ENCODE results near the gene P2RY8. TPM values are rescaled to one million over a fixed set of nuclear protein-coding genes. Genes with fewer than 3 reads are reported as not detected.

P2RY8 gene
- total RNA-seq, 2 donors from 2014 or later: 0.93 to 1.3 TPM

DNA sequence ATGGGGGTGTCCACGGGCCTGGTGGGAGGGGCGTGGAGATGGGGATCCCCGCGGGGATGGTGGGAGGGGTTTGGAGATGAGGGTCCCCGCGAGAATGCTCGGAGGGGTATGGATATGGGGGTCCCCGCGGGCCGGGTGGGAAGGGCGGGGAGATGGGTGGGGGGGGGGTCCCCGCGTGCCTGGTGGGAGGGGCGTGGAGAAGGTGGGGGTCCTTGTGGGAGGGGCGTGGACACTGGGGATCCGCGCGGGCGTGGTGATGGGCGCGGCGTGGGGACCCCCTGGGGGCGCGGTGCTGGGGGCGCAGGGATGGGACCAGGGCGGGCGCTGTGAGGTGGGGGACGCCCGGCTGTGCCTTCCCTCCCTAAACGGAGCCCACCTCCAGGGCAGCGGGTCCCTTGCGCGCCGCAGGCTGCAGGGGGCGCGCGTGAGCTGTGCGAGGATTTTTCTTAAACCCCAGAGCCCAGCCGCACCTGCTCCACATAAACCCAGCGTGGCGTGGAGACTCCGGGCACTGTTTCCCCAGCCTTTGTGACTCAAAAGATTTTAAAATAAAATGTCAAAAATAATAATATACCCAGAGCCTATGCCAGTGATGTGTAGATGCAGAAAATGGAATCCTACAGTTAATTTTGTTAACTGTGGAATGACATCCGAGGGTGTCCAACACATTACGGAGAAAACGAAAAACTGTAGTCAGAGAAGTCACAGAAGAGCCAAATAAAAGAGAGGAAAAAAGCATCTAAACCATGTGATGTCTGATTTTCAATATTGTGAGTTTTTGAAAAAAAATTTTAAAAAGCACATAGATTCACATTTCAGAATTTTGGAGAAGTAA is 82.8 kb downstream of the P2RY8 start:
- Histone ChIP-seq H3K27me3 (no peaks in the 10 kb centered on the region), H3K27ac (peak overlapping the region; percentile 75 to 95), H3K36me3 (no peaks in the 10 kb centered on the region), H3K9me3 (no peaks in the 10 kb centered on the region), H3K4me1 (peaks cover 0 to 18% of the 10 kb centered on the region in 2 donors), H3K4me3 (peak overlapping the region; percentile 63 to 79)
- TF ChIP-seq, protein P1, sequence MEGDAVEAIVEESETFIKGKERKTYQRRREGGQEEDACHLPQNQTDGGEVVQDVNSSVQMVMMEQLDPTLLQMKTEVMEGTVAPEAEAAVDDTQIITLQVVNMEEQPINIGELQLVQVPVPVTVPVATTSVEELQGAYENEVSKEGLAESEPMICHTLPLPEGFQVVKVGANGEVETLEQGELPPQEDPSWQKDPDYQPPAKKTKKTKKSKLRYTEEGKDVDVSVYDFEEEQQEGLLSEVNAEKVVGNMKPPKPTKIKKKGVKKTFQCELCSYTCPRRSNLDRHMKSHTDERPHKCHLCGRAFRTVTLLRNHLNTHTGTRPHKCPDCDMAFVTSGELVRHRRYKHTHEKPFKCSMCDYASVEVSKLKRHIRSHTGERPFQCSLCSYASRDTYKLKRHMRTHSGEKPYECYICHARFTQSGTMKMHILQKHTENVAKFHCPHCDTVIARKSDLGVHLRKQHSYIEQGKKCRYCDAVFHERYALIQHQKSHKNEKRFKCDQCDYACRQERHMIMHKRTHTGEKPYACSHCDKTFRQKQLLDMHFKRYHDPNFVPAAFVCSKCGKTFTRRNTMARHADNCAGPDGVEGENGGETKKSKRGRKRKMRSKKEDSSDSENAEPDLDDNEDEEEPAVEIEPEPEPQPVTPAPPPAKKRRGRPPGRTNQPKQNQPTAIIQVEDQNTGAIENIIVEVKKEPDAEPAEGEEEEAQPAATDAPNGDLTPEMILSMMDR (IDR thresholded peaks at IDR 0.05): peak; percentile 98
- peak; percentile 87 for DNase-seq (ENCODE audit: low spot score)

- no peaks in the 10 kb centered on the region for H3K36me3 ChIP-seq
- no peaks in the 10 kb centered on the region for H3K27me3 ChIP-seq
- peak overlapping the region; percentile 63 to 79 for H3K4me3 ChIP-seq
- no peak for DNase-seq (ENCODE audit: low spot score)
- TF ChIP-seq, protein P1 (IDR thresholded peaks at IDR 0.05): no peak
- peak overlapping the region; percentile 83 to 95 for H3K27ac ChIP-seq
- no peaks in the 10 kb centered on the region for H3K9me3 ChIP-seq
- peaks cover 0 to 18% of the 10 kb centered on the region in 2 donors for H3K4me1 ChIP-seq
Measured at GRCh38 chrX:1453395-1453783, 83.6 kb downstream of the P2RY8 start.

GRCh38 chrX:1452516-1453394 is 84.2 kb downstream of the P2RY8 start, which contains the start of gene ASMTL:
Gene ASMTL (minus strand): TSS chrX:1452909. CDS start chrX:1452840, 69 bp downstream.
- TF ChIP-seq, protein P1 (IDR thresholded peaks at IDR 0.05): no peak
- no peaks in the 10 kb centered on the region for H3K36me3 ChIP-seq

GRCh38 chrX:1451661-1452515 is 85.1 kb downstream of the P2RY8 start:
- peak overlapping the region; percentile 54 to 81 for H3K27ac ChIP-seq
- H3K9me3 ChIP-seq: no peaks in the 10 kb centered on the region
- no peaks in the 10 kb centered on the region for H3K27me3 ChIP-seq
- DNase-seq (ENCODE audit: low spot score): no peak
- no peaks in the 10 kb centered on the region for H3K36me3 ChIP-seq
- peaks cover 0 to 18% of the 10 kb centered on the region in 2 donors for H3K4me1 ChIP-seq
- H3K4me3 ChIP-seq: peak overlapping the region; percentile 88 to 90
- TF ChIP-seq, protein P1 (IDR thresholded peaks at IDR 0.05): no peak

More at GRCh38 chrX:1452516-1453394, 84.2 kb downstream of the P2RY8 start, which contains the start of gene ASMTL:
- H3K4me3 ChIP-seq: peak within 1 kb of the TSS; percentile 88 to 90
- DNase-seq (ENCODE audit: low spot score): peak; percentile 99
- H3K27me3 ChIP-seq: no peaks in the 10 kb centered on the region
- H3K9me3 ChIP-seq: no peaks in the 10 kb centered on the region
- H3K4me1 ChIP-seq: peaks cover 0 to 18% of the 10 kb centered on the region in 2 donors
- H3K27ac ChIP-seq: peak within 1 kb of the TSS; percentile 83 to 95

DNA sequence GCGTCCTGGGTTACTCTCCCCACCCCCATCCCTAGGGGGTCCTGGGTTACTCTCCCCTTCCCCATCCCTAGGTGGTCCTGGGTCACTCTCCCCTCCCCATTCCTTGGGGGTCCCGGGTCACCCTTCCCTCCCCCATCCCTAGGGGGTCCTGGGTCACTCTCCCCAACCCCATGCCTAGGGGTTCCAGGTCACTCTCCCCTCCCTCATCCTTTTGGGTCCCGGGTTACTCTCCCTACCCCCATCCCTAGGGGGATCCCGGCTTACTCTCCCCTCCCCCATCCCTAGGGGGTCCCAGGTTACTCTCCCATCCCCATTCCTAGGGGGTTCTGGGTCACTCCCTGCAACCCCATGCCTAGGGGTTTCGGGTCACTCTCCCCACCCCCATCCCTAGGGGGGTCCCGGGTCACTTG is 85.7 kb downstream of the P2RY8 start:
- Histone ChIP-seq H3K27ac (no peak overlapping the region), H3K4me3 (peak overlapping the region in 1 of 2 donors; percentile 90), H3K36me3 (no peaks in the 10 kb centered on the region), H3K9me3 (no peaks in the 10 kb centered on the region), H3K4me1 (peaks cover 0 to 18% of the 10 kb centered on the region in 2 donors), H3K27me3 (no peaks in the 10 kb centered on the region)
- DNase-seq (ENCODE audit: low spot score): no peak
- TF ChIP-seq, protein P1 (IDR thresholded peaks at IDR 0.05): no peak

Measured in right atrium auricular region (tissue), 2 donors.